Left colon (tissue), 2 donors: ENCODE measurements around the gene DPP4. TPM values are rescaled to one million over a fixed set of nuclear protein-coding genes. Genes with fewer than 3 reads are reported as not detected.
"Not testable (repeated sequence)": the region's sequence is repeated elsewhere in the genome, so short reads cannot be mapped to it uniquely, and the experiment has no call there.

Source experiments
- ATAC-seq: fragments of 200-7000 bp; cut with Tn5 transposase; one replicate; pipeline ENCODE4 v1.9.1; 2020; ENCODE audit warnings: mild to moderate bottlenecking, moderate library complexity
- DNase-seq, 2 donors: peaks; one replicate each; pipeline ENCODE4 v3.0.0-alpha.2; 2020
- intact Hi-C, 2 donors: fragments of 100-400 bp; cut with DNase I in 1 of 2; cut with micrococcal nuclease in 1 of 2; formaldehyde crosslinking; loops; one replicate each; pipeline versions ENCODE4 v1.11.2 to v1.14.0; 2022; cut with DNase I, micrococcal nuclease
- total RNA-seq, 2 donors: library from RNA; stranded (reverse); fragmentation: NEBNext Ultra II Directional; extraction: Animal tissue kit (Norgen Biotek cat#: 25700); gene quantifications; one replicate each; pipeline ENCODE4 v1.2.1, GENCODE V29; 2021
- donor health status: DM: no; HTN: no; CAD: no.
- donor health status: DM: yes; HTN: yes; CAD: no.

Gene DPP4
- total RNA-seq, 2 donors from 2014 or later = 14.7 to 30.1 TPM

DNA sequence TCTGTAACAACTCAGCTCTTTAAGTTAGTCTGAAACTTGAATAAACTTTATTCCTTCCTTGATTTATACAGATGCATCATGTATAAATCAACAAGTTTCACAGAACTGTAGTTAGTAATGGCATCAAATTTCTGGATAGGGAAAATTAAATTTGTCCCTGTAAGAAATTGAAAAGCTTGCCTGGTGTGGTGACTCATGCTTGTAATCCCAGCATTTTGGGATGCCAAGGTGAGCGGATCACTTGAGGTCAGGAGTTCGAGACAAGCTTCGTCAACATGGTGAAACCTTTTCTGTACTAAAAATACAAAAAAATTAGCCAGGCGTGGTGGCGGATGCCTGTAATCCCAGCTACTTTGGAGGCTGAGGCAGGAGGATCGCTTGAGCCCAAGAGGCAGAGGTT lies 96.1 kb downstream of the DPP4 start:
- ATAC-seq, DNase-seq, intact Hi-C loops: not testable (repeated sequence)

- intact Hi-C loops = no loop called here
- DNase-seq (no peak), ATAC-seq (no peak)
Observed at GRCh38 chr2:161976917-161977316, 97.1 kb downstream of the DPP4 start.

DNA sequence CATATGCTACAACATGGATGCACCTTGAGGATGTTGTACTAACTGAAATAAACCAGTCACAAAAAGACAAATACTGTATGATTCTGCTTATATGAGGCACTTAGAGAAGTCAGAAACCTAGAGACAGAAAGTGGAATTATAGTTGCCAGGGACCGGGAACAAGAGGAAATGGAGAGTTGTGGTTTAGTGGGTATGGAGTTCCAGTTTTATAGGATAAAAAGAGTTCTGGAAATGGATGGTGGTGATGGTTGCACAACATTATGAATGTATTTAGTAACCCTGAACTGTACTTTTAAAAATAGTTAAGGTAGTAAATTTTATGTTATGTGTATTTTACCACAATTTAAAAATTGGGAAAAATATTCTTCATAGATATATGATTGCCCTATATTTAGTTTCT lies 97.7 kb downstream of the DPP4 start:
- no peak for ATAC-seq
- intact Hi-C loops = no loop called here
- DNase-seq = no peak

DNA sequence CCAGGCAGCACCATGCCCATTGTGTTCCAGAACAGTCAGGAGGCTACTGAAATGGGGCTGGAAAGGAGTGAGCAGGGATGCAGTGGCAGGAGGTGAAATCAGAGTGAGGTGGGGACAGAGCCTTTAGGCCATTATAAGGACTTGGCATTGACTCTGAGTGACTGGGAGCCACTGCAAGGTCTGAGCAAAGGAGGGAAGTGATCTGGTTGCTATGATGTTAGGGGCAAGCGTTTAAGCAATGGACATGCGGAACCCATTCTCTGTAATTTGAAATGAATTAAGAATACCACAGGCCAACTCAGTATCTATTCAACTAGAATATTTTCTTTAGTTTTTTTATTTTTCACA lies 98.2 kb downstream of the DPP4 start:
- DNase-seq = no peak
- ATAC-seq = no peak
- intact Hi-C loops = no loop called here

DNA sequence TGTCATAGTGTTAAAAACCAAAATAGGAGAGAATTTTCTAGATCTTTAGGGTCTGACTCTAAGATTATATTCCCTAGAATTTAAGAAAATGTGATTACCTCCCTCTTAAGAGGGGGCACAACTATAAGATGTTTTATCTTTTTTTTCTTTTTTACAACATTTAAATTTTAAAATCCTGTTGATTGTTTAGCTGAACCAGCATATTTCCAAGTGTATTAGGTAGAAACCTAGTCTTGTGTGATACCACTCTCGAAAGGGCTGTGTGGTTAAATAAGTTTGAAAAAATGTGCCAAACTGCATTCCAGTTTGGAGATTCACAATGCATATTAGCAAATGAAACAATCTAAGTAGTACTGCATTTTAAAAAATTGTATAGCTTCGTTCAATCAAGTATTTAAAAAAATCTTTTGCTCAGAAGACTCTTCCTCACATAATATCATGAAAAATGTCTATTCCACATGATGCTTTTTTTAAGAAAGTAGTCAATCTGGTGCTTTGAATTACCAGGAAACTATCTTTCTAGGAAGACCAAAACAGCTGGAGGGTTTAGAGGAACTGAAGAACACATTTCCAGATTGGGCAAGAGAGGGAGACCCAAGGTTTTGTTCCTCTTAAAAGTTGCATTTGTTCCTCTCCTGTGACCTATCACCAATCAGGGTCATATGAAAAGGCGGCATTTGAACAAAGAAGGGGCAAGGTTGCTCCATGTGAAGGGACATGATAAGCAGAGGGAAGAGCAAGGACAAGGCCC lies 98.8 kb downstream of the DPP4 start:
- no peak for ATAC-seq
- intact Hi-C loops = no loop called here
- no peak for DNase-seq

DNA sequence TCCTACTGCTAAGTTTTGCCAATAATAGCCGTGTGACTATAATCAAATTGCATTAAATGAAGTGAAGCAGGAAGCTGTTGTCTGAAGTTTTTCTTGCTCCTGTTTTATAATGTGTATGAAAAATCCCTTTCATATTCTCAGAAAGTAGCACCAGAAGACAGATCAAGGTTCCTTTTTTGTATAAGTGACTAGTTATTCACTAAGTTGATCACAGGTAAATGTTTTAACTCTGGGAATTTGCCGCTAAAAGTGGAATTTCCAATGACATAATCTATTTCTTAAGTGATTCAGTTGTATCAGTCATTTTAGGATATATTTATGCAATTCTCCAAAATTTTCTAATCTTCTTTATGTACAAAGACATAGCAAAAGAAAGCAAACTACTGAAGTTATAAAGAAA lies 99.6 kb downstream of the DPP4 start:
- DNase-seq = no peak
- intact Hi-C loops = no loop called here
- no peak for ATAC-seq

DNA sequence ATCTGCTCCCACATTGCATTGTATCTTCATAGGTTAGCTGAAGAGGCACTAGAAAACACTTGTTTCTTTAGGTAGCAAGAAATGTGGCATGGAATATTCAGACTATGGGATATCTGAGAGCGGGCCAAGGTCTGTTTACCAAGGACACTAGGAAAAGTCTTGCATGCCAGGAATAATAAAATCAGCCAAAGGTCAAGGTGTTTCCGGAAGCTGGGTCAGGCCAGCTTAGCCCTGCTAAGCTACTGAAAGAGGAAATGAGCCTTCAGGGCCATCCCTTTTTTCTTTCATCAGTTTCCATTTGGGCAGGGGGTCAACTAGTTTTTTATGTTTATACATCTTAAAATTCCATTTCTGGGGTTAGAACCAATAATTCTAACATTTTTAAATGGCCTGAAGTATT lies 101.1 kb downstream of the DPP4 start:
- intact Hi-C loops = no loop called here
- ATAC-seq = peak; percentile 96
- no peak for DNase-seq

DNA sequence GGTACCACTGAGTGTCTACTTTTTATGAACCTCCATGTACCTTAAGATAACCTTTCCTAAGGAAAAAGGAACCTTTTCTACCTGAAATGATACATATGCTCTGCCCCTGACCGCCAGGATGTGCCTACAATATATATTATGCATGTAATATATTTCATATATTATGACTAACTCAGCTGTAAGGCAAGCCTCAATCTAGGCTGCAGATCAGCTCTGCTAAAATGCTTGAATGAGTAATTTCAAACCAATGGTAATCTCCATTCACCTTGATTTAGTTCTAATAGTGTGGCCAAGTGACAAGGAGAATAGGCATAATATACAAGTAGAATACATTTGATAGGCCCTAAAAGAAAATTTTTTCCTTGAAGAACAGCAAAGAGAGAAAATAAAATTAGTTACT lies 101.8 kb downstream of the DPP4 start:
- intact Hi-C loops = no loop called here

DNA sequence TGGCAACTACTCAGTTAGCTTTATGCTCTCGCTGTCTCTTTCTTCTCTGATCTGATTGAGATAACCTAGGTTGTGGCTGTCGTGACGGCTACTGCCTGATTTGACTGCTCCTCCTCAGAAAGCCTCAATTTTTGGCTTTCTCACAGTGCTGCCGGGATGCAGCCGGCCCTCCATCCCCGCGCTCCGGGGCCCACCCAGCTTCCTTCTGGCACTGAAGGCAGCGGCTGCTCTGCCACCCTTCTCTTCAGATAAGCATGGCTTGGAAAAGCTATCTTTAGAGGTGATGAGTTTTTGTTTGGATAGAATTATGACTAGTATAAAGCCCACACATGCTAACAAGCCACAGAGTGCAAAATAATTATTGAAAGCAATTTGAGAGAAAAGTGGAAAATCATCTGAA lies 102.5 kb downstream of the DPP4 start:
- intact Hi-C loops = no loop called here
- DNase-seq (no peak), ATAC-seq (no peak)

More for the DNA sequence above, 101.8 kb downstream of the DPP4 start:
- no peak for DNase-seq
- ATAC-seq = no peak

GRCh38 chr2:161969159-161969558 lies 104.9 kb downstream of the DPP4 start:
- no peak for DNase-seq
- intact Hi-C loops = no loop called here
- ATAC-seq = no peak

- ATAC-seq (no peak), DNase-seq (no peak)
- intact Hi-C loops = no loop called here
Observed at GRCh38 chr2:161965994-161966393, 108.0 kb downstream of the DPP4 start.

DNA sequence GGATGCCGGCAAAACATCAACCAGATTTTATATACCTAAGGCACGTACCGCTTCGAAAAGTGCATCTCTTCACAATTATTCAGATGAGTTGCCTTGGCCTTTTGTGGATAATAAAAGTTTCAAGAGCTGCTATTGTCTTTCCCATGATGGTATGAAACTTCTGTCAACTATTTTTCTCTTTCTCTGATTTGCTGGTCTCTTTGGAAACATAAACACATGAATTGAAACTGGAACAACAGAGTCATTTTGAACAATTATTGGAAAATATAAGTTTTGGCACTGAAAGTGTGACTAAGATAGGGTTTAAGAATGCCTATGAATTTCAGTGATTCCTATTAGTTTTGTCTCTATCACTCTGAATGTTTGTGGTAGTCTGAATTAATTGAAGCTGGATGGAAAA lies 109.9 kb downstream of the DPP4 start:
- intact Hi-C loops = no loop called here
- no peak for ATAC-seq

GRCh38 chr2:161962160-161962559 lies 111.9 kb downstream of the DPP4 start:
- DNase-seq = no peak
- intact Hi-C loops = no loop called here
- no peak for ATAC-seq

More for the DNA sequence above, 109.9 kb downstream of the DPP4 start:
- DNase-seq = no peak

DNA sequence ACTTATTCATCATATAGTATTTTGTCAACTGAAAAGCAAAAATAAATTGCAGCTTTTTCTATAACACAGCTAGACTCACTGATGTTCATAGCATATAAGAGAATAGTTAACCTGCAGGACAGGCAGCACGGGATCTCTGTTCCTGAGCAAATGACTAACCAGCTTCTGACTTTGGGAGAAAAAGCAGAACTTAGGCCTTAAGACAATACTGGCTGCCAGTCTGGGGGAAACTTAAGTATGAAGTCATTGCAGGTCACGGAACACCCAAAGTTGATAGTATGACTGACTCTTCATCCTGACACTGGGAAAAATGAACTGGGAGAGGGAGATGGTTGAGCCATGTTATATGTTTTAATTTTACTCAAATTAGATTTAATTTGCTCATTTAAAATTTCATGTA lies 113.0 kb downstream of the DPP4 start:
- no peak for ATAC-seq
- DNase-seq = no peak
- intact Hi-C loops = no loop called here

- ATAC-seq = no peak
- intact Hi-C loops = no loop called here
- DNase-seq = no peak
Observed at GRCh38 chr2:161956738-161957137, 117.3 kb downstream of the DPP4 start.

- DNase-seq (no peak), ATAC-seq (no peak)
- intact Hi-C loops = no loop called here
Observed at GRCh38 chr2:161955211-161955610, 118.8 kb downstream of the DPP4 start.

DNA sequence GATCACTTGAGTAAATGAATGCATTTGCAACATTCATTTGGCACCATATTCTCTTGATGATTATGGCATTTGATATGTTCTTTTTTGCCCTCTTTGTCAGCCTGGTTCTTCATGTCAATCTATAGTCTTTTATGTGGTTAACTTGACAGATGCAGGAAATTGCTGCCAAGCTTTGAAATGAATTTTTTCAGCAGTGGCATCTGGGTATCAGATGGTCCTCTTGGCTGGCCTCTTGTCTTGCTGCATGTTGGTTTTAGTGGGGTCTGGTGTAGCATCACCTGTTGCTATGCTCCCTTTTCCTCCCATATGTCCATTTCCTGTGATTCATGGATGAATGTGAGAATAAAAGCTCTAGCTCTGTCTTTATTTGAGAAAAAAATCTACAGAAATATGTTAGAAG lies 119.9 kb downstream of the DPP4 start:
- intact Hi-C loops = no loop called here
- no peak for DNase-seq

GRCh38 chr2:161953367-161953766 lies 120.6 kb downstream of the DPP4 start:
- ATAC-seq, DNase-seq, intact Hi-C loops: not testable (repeated sequence)

More for the DNA sequence above, 119.9 kb downstream of the DPP4 start:
- no peak for ATAC-seq

DNA sequence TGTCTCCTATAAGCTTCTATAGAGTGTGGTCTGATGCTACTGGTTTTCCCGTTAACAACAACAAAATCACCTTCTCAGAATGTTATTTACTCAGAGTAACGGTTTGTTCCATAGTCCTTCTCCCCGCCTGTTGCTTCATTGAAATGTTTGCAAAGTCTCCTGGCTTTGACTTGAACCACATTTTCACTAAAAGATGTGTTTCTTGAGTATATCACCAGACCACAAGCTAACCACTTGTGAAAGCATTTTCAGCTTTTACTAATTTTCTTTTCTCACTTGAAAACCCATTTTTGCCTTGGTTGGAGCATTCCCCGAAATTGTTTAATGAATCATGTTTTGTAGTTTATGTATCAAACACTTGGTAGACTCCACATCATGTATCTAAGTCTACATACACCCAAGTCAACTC lies 121.2 kb downstream of the DPP4 start:
- no peak for DNase-seq
- intact Hi-C loops = no loop called here
- no peak for ATAC-seq

- no peak for DNase-seq
- ATAC-seq = no peak
- intact Hi-C loops = loop anchor here in 1 of 2 donors (5.0 kb wide), 2 partner anchors 361 to 641 kb away; partner anchors contain the start of gene PSMD14
Observed at GRCh38 chr2:161947836-161948235, 126.2 kb downstream of the DPP4 start.

DNA sequence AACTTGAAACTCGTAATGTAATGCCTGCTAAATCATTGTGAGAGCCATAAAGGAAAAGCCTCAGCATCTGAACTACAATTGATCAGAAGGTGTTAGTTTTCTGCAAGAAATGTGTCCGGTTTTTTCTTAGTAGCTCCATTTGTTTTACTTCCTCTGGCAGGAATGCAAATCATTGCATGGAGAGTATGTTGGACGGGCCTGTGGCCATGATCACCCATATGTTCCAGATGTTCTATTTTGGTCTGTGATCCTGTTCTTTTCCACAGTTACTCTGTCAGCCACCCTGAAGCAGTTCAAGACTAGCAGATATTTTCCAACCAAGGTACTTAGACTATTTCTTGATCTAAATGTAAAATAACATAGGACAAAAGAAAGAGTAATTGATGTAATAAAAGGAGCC lies 126.6 kb downstream of the DPP4 start:
- intact Hi-C loops = loop anchor here in 1 of 2 donors (5.0 kb wide), 2 partner anchors 360 to 640 kb away; partner anchors contain the start of gene PSMD14
- ATAC-seq (no peak), DNase-seq (no peak)
